ENCODE measurements around the gene DEFB132.

DNA sequence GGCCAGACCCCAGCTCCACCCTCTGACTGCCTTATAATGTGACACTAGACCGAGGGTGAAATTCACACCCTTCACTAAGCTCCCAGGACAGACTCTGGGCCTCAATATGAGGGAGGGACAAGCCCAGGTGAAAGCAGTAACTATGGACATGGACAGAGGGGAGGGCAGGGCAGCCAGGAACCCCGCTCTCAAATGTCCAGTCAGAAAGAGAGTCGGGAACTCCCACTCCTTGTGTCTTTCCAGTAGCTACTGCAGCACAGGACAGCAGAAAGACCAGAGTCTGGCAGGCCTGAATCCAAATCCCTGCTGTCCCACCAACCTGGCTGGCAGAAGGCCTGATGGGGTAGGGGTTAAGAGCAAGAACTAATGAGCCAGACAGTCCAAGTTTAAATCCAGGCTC lies 26.6 kb downstream of the DEFB132 start:
- TF ChIP-seq, protein P1, sequence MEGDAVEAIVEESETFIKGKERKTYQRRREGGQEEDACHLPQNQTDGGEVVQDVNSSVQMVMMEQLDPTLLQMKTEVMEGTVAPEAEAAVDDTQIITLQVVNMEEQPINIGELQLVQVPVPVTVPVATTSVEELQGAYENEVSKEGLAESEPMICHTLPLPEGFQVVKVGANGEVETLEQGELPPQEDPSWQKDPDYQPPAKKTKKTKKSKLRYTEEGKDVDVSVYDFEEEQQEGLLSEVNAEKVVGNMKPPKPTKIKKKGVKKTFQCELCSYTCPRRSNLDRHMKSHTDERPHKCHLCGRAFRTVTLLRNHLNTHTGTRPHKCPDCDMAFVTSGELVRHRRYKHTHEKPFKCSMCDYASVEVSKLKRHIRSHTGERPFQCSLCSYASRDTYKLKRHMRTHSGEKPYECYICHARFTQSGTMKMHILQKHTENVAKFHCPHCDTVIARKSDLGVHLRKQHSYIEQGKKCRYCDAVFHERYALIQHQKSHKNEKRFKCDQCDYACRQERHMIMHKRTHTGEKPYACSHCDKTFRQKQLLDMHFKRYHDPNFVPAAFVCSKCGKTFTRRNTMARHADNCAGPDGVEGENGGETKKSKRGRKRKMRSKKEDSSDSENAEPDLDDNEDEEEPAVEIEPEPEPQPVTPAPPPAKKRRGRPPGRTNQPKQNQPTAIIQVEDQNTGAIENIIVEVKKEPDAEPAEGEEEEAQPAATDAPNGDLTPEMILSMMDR (IDR thresholded peaks at IDR 0.05; ENCODE audit: insufficient read depth, low read length, poor library complexity, severe bottlenecking): no peak
- TF ChIP-seq EZH2phosphoT487 (conservative IDR thresholded peaks at IDR 0.05; ENCODE audit: low read length): no peak

Data from SU-DHL-6 (cell line).